ENCODE results near the gene IRAK3. TPM values are rescaled to one million over a fixed set of nuclear protein-coding genes. Genes with fewer than 3 reads are reported as not detected.

IRAK3 gene
- total RNA-seq, 1 donor from 2014 or later, result 0.05 TPM

GRCh38 chr12:66162701-66163100 lies 26.3 kb upstream of the IRAK3 start:
- H3K36me3 ChIP-seq (ENCODE audit: insufficient read depth, low read length), result peaks cover 8% of the 10 kb centered on the region
- no peak overlapping the region for H3K4me3 ChIP-seq (ENCODE audit: insufficient read depth, low read depth, low read length)
- H2AFZ ChIP-seq (ENCODE audit: low read depth, low read length), result no peak overlapping the region
- H3K27ac Mint-ChIP-seq (ENCODE audit: unreplicated experiment), result no peak overlapping the region
- peaks cover 2% of the 10 kb centered on the region for H3K9me3 Mint-ChIP-seq (ENCODE audit: unreplicated experiment)
- H3K9ac ChIP-seq (ENCODE audit: low read length), result no peak overlapping the region
- no peaks in the 10 kb centered on the region for H3K27me3 ChIP-seq (ENCODE audit: insufficient read depth, low read length)
- H3K9me3 ChIP-seq (ENCODE audit: insufficient read depth, low read depth, low read length), result no peaks in the 10 kb centered on the region
- H4K20me1 ChIP-seq (ENCODE audit: insufficient read depth, low read length), result peaks cover 42% of the 10 kb centered on the region
- H3K4me3 Mint-ChIP-seq (ENCODE audit: unreplicated experiment), result no peak overlapping the region
- no peak for DNase-seq (ENCODE audit: low read depth)
- FAIRE-seq, result no peak
- no peak for TF ChIP-seq EZH2 (IDR thresholded peaks at IDR 0.05; ENCODE audit: insufficient read depth, low read length)
- TF ChIP-seq CTCF (IDR thresholded peaks at IDR 0.05; ENCODE audit: insufficient read depth, low read depth, low read length), result no peak
- peaks cover 9% of the 10 kb centered on the region for H3K36me3 Mint-ChIP-seq (ENCODE audit: low read depth, unreplicated experiment)
- peaks cover 82% of the 10 kb centered on the region for H3K79me2 ChIP-seq (ENCODE audit: insufficient read depth, low read length)
- H3K4me2 ChIP-seq (ENCODE audit: low read length), result no peak overlapping the region
- H3K4me1 ChIP-seq (ENCODE audit: insufficient read depth, low read length), result no peaks in the 10 kb centered on the region
- peaks cover 4% of the 10 kb centered on the region for H3K4me1 Mint-ChIP-seq (ENCODE audit: low read depth, unreplicated experiment)
- no peaks in the 10 kb centered on the region for H3K27me3 Mint-ChIP-seq (ENCODE audit: low read depth, unreplicated experiment)
- H3K27ac ChIP-seq (ENCODE audit: low read depth, low read length), result no peak overlapping the region

GRCh38 chr12:66163289-66163688 lies 25.7 kb upstream of the IRAK3 start:
- H3K27me3 ChIP-seq (ENCODE audit: insufficient read depth, low read length), result no peaks in the 10 kb centered on the region
- peaks cover 42% of the 10 kb centered on the region for H4K20me1 ChIP-seq (ENCODE audit: insufficient read depth, low read length)
- no peak overlapping the region for H3K4me2 ChIP-seq (ENCODE audit: low read length)
- H3K4me1 Mint-ChIP-seq (ENCODE audit: low read depth, unreplicated experiment), result peaks cover 5% of the 10 kb centered on the region
- no peak overlapping the region for H3K4me3 ChIP-seq (ENCODE audit: insufficient read depth, low read depth, low read length)
- no peak for FAIRE-seq
- H2AFZ ChIP-seq (ENCODE audit: low read depth, low read length), result no peak overlapping the region
- H3K9ac ChIP-seq (ENCODE audit: low read length), result no peak overlapping the region
- H3K9me3 Mint-ChIP-seq (ENCODE audit: unreplicated experiment), result peaks cover 2% of the 10 kb centered on the region
- H3K27ac Mint-ChIP-seq (ENCODE audit: unreplicated experiment), result no peak overlapping the region
- H3K79me2 ChIP-seq (ENCODE audit: insufficient read depth, low read length), result peaks cover 87% of the 10 kb centered on the region
- H3K9me3 ChIP-seq (ENCODE audit: insufficient read depth, low read depth, low read length), result no peaks in the 10 kb centered on the region
- H3K4me1 ChIP-seq (ENCODE audit: insufficient read depth, low read length), result no peaks in the 10 kb centered on the region
- peaks cover 8% of the 10 kb centered on the region for H3K36me3 ChIP-seq (ENCODE audit: insufficient read depth, low read length)
- no peak for DNase-seq (ENCODE audit: low read depth)
- H3K4me3 Mint-ChIP-seq (ENCODE audit: unreplicated experiment), result no peak overlapping the region
- no peak overlapping the region for H3K27ac ChIP-seq (ENCODE audit: low read depth, low read length)
- no peak for TF ChIP-seq EZH2 (IDR thresholded peaks at IDR 0.05; ENCODE audit: insufficient read depth, low read length)
- TF ChIP-seq CTCF (IDR thresholded peaks at IDR 0.05; ENCODE audit: insufficient read depth, low read depth, low read length), result no peak
- peaks cover 9% of the 10 kb centered on the region for H3K36me3 Mint-ChIP-seq (ENCODE audit: low read depth, unreplicated experiment)
- no peaks in the 10 kb centered on the region for H3K27me3 Mint-ChIP-seq (ENCODE audit: low read depth, unreplicated experiment)

DNA sequence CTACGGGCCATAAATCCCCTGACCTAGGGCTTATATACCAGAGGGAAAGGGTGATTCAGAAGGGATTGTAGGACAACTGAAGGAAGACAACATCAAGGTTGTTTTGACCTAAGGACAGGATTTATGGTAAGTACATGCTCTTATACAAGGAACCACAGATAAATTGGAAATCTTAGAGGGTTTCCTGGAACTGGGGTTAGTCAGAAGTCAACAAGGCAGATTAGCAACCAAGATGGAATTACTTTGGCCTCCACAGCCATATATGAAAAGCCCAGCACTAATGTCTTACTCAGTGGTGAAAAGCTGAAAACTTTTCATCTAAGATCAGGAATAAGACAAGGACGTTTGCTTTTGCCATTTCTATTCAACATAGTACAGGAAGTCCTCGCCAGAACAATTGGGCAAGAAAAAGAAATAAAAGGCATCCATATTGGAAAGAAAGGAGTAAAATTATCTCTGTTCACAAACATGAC lies 24.6 kb upstream of the IRAK3 start:
- H3K27me3 ChIP-seq (ENCODE audit: insufficient read depth, low read length), result no peaks in the 10 kb centered on the region
- H3K27me3 Mint-ChIP-seq (ENCODE audit: low read depth, unreplicated experiment), result no peaks in the 10 kb centered on the region
- no peak overlapping the region for H3K4me2 ChIP-seq (ENCODE audit: low read length)
- peaks cover 90% of the 10 kb centered on the region for H3K79me2 ChIP-seq (ENCODE audit: insufficient read depth, low read length)
- H3K9ac ChIP-seq (ENCODE audit: low read length), result no peak overlapping the region
- H3K36me3 ChIP-seq (ENCODE audit: insufficient read depth, low read length), result peaks cover 8% of the 10 kb centered on the region
- no peak overlapping the region for H2AFZ ChIP-seq (ENCODE audit: low read depth, low read length)
- peaks cover 7% of the 10 kb centered on the region for H3K4me1 Mint-ChIP-seq (ENCODE audit: low read depth, unreplicated experiment)
- H3K4me3 Mint-ChIP-seq (ENCODE audit: unreplicated experiment), result no peak overlapping the region
- no peak overlapping the region for H3K27ac ChIP-seq (ENCODE audit: low read depth, low read length)
- H4K20me1 ChIP-seq (ENCODE audit: insufficient read depth, low read length), result peaks cover 42% of the 10 kb centered on the region
- H3K4me1 ChIP-seq (ENCODE audit: insufficient read depth, low read length), result no peaks in the 10 kb centered on the region
- TF ChIP-seq EZH2 (IDR thresholded peaks at IDR 0.05; ENCODE audit: insufficient read depth, low read length), result no peak
- no peak for TF ChIP-seq CTCF (IDR thresholded peaks at IDR 0.05; ENCODE audit: insufficient read depth, low read depth, low read length)
- peaks cover 9% of the 10 kb centered on the region for H3K36me3 Mint-ChIP-seq (ENCODE audit: low read depth, unreplicated experiment)
- DNase-seq (ENCODE audit: low read depth) (peak; percentile 49), FAIRE-seq (no peak)
- H3K9me3 Mint-ChIP-seq (ENCODE audit: unreplicated experiment), result peaks cover 2% of the 10 kb centered on the region
- no peak overlapping the region for H3K4me3 ChIP-seq (ENCODE audit: insufficient read depth, low read depth, low read length)
- no peak overlapping the region for H3K27ac Mint-ChIP-seq (ENCODE audit: unreplicated experiment)
- no peaks in the 10 kb centered on the region for H3K9me3 ChIP-seq (ENCODE audit: insufficient read depth, low read depth, low read length)
